GM21515 (cell line): ENCODE results near the gene ZFYVE21.

ENCODE experiments used
- ATAC-seq: cut with Tn5 transposase; IDR thresholded peaks from one replicate; pipeline ENCODE4 v1.9.1; 2021; ENCODE audit not compliant: unreplicated experiment

ZFYVE21 gene

GRCh38 chr14:103721334-103722120 is 5.9 kb downstream of the ZFYVE21 start:
- no peak for ATAC-seq

DNA sequence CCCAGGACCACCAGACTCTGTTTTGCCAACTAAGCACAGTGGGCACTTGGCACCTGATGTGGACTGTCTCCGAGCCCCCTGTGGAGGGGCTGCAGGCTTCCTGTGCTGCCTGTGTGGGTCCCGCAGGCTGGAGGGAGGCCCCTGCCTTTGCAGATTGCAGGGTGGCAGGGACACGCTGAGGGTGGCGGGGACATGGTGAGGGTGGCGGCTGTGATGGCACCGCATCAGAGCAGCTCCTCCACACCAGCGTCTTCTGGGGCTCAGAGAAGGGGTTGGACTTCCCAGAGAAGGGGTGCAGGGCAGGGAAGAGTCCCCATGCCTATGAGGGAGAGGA is 8.1 kb downstream of the ZFYVE21 start:
- ATAC-seq: no peak

DNA sequence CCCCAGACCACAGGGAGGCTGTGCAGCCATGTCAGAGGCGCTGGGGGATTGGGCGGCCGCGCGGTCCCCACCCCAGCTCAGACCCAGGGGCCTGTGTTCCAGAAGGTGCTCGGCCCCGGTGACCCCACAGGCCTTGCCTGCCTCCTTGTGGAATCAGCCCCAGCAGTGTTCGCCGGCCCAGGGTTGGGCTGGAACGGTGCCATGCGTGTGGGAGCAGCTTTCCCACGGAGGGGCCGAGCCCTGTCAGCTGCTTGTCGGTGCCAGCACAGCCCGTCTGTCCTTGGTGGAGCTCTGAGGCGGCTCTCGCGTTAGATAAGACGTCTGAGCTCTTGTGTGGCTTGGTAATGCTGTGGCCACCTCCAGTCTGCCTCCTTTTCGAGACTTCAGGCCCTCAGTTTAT is 8.5 kb downstream of the ZFYVE21 start:
- ATAC-seq: no peak

- ATAC-seq: no peak
Measured at GRCh38 chr14:103725001-103725682, 9.5 kb downstream of the ZFYVE21 start.

DNA sequence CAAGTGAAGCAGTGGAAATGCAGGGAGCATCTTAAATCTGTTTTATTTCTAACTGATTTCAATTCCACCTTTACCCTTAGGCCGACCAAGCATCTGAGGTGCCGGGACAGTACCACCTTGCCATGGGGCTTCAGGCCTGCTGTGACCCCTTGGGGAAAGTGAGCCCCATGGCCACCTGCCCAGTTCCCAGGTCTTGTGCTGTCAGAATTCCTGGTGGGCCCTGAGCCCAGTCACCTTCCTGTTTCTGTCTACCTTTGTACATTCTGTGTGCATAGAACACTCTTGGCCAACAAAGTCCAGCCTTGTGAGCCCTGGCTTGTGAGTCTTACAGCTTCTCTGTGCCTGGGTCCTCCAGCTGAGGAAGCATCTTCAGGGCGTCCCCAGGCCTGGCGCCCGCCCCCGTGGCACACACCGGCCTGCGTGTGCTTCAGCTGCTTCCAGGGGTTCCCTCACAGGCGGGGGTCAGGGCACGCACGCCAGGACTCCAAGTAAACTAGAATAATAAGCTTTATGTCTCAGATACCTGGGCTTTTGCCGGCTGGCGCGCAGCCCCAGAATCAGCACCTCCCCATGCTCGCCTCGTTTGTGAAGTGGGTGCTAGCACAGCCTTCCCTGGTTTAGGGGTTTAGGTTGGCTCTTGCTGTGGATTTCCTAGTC is 10.3 kb downstream of the ZFYVE21 start:
- no peak for ATAC-seq

DNA sequence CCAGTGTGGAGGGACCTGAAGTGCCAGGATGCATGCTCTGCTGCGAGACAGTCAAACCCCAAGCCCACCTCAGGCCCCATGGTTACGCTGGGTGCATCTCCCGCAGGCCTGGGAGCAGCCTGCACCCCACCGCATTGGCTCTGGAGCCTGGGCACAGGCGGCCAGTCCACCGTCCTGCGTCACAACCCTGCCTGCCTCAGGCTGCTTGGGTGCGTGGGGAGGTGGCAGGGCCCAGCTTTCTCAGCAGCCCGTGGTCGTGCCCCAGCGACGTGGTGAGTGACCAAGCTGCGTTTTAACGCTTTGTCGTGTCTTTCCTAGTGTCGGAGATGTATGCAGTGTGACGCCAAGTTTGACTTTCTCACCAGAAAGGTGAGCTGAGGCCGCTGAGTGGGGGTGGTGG is 10.9 kb downstream of the ZFYVE21 start:
- ATAC-seq: no peak

GRCh38 chr14:103727313-103727980 is 11.8 kb downstream of the ZFYVE21 start:
- ATAC-seq: no peak

DNA sequence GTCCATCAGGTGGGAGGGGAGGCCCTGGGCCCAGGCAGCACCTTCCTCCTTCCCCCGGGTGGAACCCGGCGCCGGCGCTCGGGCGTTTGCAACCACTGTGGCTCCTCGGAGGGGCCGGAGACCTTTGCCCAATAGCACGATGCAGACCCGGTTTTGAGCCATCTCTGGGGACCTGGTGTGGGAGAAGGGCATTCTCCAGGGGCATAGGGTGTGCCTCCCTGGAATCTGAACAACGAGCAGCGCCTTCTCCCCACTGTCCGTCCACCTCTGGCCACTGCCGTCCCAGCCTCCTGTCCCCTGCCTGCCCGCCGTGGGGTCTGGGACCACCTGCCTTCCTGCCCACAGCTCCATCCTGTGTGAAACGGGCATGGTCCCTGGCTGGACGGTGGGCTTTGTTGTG is 12.5 kb downstream of the ZFYVE21 start:
- no peak for ATAC-seq

GRCh38 chr14:103728721-103729120 is 13.1 kb downstream of the ZFYVE21 start:
- no peak for ATAC-seq

- ATAC-seq: no peak
Measured at GRCh38 chr14:103729496-103730448, 14.2 kb downstream of the ZFYVE21 start.

DNA sequence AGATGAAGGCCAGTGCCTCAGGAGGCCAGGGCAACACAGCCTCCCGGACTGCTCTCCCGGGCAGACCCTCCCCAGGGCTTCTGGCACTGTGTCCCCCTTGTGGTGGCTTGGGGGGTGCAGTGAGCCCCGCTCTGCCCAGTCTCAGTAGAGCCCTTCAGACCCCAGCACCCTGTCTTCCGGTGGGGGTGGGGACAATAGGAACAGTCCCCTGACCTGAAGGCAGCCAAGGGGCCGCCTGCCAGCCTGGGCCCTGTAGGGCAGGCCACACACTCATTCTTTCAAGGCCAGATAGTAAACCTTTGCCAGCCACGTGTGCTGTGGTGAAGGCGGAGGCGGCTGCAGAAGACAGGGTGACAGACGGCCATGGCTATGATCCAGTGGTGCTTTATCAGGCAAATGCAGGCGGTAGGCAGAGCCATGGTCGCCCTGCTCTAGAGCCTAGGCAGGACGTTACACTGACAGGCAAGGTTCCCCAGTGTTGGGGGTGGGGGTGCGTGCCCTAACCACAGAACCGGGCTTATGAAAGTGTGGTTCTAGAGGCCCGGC is 15.0 kb downstream of the ZFYVE21 start:
- no peak for ATAC-seq

DNA sequence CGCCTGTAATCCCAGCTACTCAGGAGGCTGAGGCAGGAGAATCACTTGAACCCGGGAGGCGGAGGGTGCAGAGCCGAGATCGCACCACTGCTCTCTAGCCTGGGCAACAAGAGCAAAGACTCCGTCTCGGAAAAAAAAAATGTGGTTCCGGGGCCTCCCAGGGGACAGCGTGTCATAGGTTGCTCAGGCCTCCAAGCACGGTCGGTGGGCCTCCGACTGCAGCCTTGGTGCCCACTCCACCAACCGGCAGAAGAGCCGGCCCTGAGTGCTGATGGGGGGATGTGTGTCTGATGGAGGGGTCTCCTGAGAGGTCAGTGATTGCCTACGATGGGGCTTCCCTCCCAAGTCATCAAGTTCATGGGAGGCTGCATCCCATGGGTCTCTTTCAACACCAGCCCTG is 15.9 kb downstream of the ZFYVE21 start:
- no peak for ATAC-seq

DNA sequence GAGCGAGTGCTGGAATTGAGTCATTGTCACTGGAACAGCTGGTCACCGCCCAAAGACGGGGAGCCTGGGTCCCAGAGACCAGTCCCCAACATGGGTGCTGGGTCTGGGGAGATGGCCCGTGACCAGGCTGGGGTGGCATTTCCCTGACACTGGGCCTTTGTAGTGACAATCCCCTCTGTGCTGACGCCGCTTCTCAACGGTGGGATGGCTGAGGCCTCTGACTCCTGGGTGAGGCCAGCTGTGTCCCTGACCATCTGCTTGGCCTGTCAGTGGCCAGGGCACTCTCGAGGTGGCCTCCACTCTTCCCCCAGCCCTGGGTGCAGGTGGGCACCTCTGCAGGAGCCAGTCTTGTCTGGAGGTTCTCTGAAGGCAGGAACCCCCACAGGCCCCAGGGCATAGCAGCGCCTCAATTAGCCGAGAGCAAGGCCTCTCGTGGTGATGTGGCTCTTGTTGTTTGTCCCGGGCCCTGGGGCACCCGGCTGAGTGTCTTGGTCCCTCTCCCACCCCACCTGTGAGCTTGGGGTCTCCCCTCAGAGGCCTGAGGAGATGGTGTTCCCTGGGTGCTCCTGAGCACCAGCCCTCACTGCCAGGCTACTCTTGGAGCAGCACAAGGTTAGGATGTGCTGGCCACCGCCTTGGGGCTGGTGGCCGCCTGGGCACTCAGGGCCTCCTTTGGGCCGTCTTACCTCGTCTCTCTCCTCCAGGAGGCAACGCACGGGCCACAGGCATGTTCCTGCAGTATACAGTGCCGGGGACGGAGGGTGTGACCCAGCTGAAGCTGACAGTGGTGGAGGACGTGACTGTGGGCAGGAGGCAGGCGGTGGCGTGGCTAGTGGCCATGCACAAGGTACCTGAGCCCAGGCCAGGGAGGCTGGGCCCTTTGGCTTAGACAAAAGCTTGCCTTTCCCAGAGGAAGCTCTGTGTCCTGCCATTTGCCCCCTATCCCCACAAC is 16.6 kb downstream of the ZFYVE21 start:
- ATAC-seq: no peak

DNA sequence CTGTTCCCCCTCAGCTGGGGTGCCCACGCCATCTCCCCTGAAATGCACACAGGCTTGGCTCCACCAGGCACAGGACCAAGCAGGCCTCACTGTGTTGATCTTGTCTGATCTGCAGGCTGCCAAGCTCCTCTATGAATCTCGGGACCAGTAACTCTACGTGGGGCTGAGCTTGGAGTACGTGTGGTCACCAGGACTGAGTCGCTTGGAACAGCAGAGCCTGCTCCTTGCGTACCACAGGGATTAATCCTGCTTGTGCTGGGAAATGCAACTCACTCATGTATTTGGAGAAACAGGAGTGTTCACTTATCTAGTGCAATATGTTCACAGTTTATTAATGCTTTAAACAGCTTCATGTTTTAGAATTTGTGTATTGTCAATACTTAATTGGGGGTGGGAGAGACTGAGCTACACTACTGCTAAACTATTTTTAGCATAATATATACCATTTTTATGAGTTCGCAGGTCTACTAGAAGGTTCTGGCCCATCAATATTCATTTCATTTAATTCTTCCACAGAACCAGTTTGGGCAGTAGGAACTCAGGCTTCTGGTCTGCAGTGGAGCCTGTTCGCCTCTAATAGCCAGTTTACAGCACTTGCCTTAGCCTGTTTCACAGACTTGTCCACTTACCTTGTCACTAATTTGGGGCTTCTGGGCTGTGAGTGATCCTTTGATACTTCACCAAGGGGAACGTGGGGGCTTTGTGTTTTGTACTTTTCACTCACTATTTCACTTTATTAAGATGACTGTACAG is 17.4 kb downstream of the ZFYVE21 start:
- ATAC-seq: no peak

DNA sequence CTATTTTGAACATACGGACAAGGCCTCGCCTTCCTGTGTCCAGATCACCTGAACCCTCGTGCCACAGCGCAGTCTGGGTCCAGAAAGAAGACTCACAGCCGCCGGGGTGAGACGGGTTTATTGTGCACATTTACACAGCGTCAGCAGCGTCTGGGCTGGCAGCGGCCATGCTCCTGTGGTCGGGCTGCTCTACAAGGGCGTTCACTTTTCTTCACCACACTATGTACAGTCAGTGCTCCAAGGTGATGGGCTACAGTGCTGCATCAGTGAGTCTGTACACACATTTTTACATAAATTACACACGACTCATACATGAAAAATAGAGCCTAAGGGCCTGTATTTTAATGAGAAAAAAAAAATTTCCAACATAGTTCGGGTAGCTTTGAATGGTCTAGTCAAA is 18.0 kb downstream of the ZFYVE21 start:
- ATAC-seq: no peak

GRCh38 chr14:103734081-103734888 is 18.7 kb downstream of the ZFYVE21 start:
- ATAC-seq: no peak

GRCh38 chr14:103735022-103735421 is 19.4 kb downstream of the ZFYVE21 start:
- ATAC-seq: no peak

- ATAC-seq: no peak
Measured at GRCh38 chr14:103735439-103735814, 19.8 kb downstream of the ZFYVE21 start.
